Naive thymus-derived CD8-positive, alpha-beta T cell (primary cell): ENCODE measurements around the gene LRRC28. TPM values are rescaled to one million over a fixed set of nuclear protein-coding genes. Genes with fewer than 3 reads are reported as not detected.

Experiments used
- ATAC-seq, 2 donors: fragments of 150-1000 bp; cut with Tn5 transposase in 1 of 2; sonication (Bioruptor Pico), chemical (Tn5 transposase) in 1 of 2; 1 replicate in 1 of 2; 2 replicates in 1 of 2; pipeline ENCODE4 v1.10.0; 2021; ENCODE audit warnings: mild to moderate bottlenecking in 2 of 2, moderate library complexity in 2 of 2
- POLR2A ChIA-PET: fragments of 350-600 bp; sonication (Branson Sonifier 250); formaldehyde crosslinking; loops from one replicate; lab custom pipeline; 2021; ENCODE audit warnings: antibody characterized with exemption; lab: Charles Lee
- DNase-seq, 10 donors: peaks; one replicate each; pipeline versions ENCODE4 v3.0.0 to v3.0.0-alpha.2; 2020 to 2022
- H3K27ac Mint-ChIP-seq, 10 donors: one replicate each; pipeline ENCODE4 v1.8.0; 2020 to 2022; ENCODE audit warnings: mild to moderate bottlenecking in 10 of 10, mixed read lengths in 10 of 10, moderate library complexity in 4 of 10, inconsistent platforms in 1 of 10
- H3K27me3 Mint-ChIP-seq, 5 donors: one replicate each; pipeline ENCODE4 v1.8.0; 2021 to 2022; ENCODE audit warnings: mixed read lengths in 5 of 5
- H3K36me3 Mint-ChIP-seq, 3 donors: one replicate each; pipeline ENCODE4 v1.8.0; 2020 to 2022; ENCODE audit warnings: mixed read lengths in 3 of 3, mild to moderate bottlenecking in 2 of 3, inconsistent platforms in 1 of 3
- H3K4me1 Mint-ChIP-seq, 4 donors: one replicate each; pipeline ENCODE4 v1.8.0; 2021 to 2022; ENCODE audit warnings: mixed read lengths in 4 of 4
- H3K4me3 Mint-ChIP-seq, 10 donors: one replicate each; pipeline ENCODE4 v1.8.0; 2020 to 2022; ENCODE audit warnings: mild to moderate bottlenecking in 10 of 10, mixed read lengths in 10 of 10, moderate library complexity in 6 of 10, inconsistent platforms in 1 of 10
- H3K9me3 Mint-ChIP-seq, 9 donors: one replicate each; pipeline ENCODE4 v1.8.0; 2020 to 2022; ENCODE audit warnings: mixed read lengths in 9 of 9, mild to moderate bottlenecking in 3 of 9, inconsistent platforms in 1 of 9, moderate library complexity in 1 of 9
- polyA plus RNA-seq, 3 donors: library from polyadenylated mRNA; unstranded; fragments of 300-500 nt; fragmentation: Illumina TruSeq; gene quantifications; one replicate each; pipeline ENCODE4 v1.2.3, GENCODE V29; 2021
- total RNA-seq, 8 experiments: library from RNA in 2 of 8; stranded (reverse) in 2 of 8; gene quantifications; one replicate each; pipeline ENCODE4 v1.2.3 and lab custom pipeline; 2021 to 2026

LRRC28 gene
- total and polyA plus RNA-seq, 5 experiments from 2014 or later, result 14.9 to 21.4 (median 16.7) TPM

GRCh38 chr15:99315636-99316035, 64.4 kb downstream of the LRRC28 start:
- Mint-ChIP-seq H3K27me3 (no peaks in the 10 kb centered on the region), H3K27ac (no peak overlapping the region), H3K4me3 (no peak overlapping the region), H3K36me3 (peaks cover 8 to 26% (median 10%) of the 10 kb centered on the region in 3 donors), H3K9me3 (peaks cover 2 to 15% (median 11%) of the 10 kb centered on the region in 9 donors), H3K4me1 (no peaks in the 10 kb centered on the region)
- POLR2A ChIA-PET, result no interaction called here
- no peak for DNase-seq
- no peak for ATAC-seq

- Mint-ChIP-seq H3K9me3 (no peaks in the 10 kb centered on the region), H3K27ac (no peak overlapping the region), H3K27me3 (no peaks in the 10 kb centered on the region), H3K4me1 (peaks cover 0 to 8% (median 1%) of the 10 kb centered on the region in 4 donors), H3K4me3 (no peak overlapping the region), H3K36me3 (peaks cover 0 to under 1% (median under 1%) of the 10 kb centered on the region in 3 donors)
- ATAC-seq (no peak), DNase-seq (no peak)
- POLR2A ChIA-PET, result no interaction called here
Measured at GRCh38 chr15:99320374-99321215, 69.3 kb downstream of the LRRC28 start.

- DNase-seq, result no peak
- H3K4me3 Mint-ChIP-seq, result no peak overlapping the region
- peaks cover 0 to 8% (median 1%) of the 10 kb centered on the region in 4 donors for H3K4me1 Mint-ChIP-seq
Measured at GRCh38 chr15:99321468-99321867, 70.2 kb downstream of the LRRC28 start.

GRCh38 chr15:99322643-99323405, 71.5 kb downstream of the LRRC28 start:
- H3K36me3 Mint-ChIP-seq, result no peaks in the 10 kb centered on the region
- no peaks in the 10 kb centered on the region for H3K9me3 Mint-ChIP-seq
- H3K27ac Mint-ChIP-seq, result no peak overlapping the region
- H3K4me1 Mint-ChIP-seq, result peaks cover 0 to 8% (median 1%) of the 10 kb centered on the region in 4 donors
- H3K27me3 Mint-ChIP-seq, result no peaks in the 10 kb centered on the region
- no peak overlapping the region for H3K4me3 Mint-ChIP-seq
- DNase-seq, result no peak
- POLR2A ChIA-PET, result no interaction called here
- no peak for ATAC-seq

More at GRCh38 chr15:99321468-99321867, 70.2 kb downstream of the LRRC28 start:
- Mint-ChIP-seq H3K9me3 (no peaks in the 10 kb centered on the region), H3K27me3 (no peaks in the 10 kb centered on the region), H3K36me3 (no peaks in the 10 kb centered on the region), H3K27ac (no peak overlapping the region)
- ATAC-seq, result no peak
- POLR2A ChIA-PET, result interaction anchor here (0.5 kb wide), 1 partner anchor 221 kb away, joined by 3 read pairs; no protein-coding TSS in a partner anchor

GRCh38 chr15:99324082-99324620, 72.9 kb downstream of the LRRC28 start:
- Mint-ChIP-seq H3K4me3 (no peak overlapping the region), H3K9me3 (no peaks in the 10 kb centered on the region), H3K36me3 (peaks cover 0 to 2% (median 0%) of the 10 kb centered on the region in 3 donors), H3K4me1 (peaks cover 0 to 8% (median 1%) of the 10 kb centered on the region in 4 donors), H3K27me3 (no peaks in the 10 kb centered on the region), H3K27ac (no peak overlapping the region)
- DNase-seq (no peak), ATAC-seq (no peak)
- POLR2A ChIA-PET, result no interaction called here

GRCh38 chr15:99324700-99325099, 73.4 kb downstream of the LRRC28 start:
- peaks cover 0 to 8% (median 1%) of the 10 kb centered on the region in 4 donors for H3K4me1 Mint-ChIP-seq
- no peak overlapping the region for H3K27ac Mint-ChIP-seq
- peaks cover 0 to 2% (median 0%) of the 10 kb centered on the region in 3 donors for H3K36me3 Mint-ChIP-seq
- H3K9me3 Mint-ChIP-seq, result no peaks in the 10 kb centered on the region
- no peak for DNase-seq
- POLR2A ChIA-PET, result no interaction called here
- no peak for ATAC-seq
- no peak overlapping the region for H3K4me3 Mint-ChIP-seq
- no peaks in the 10 kb centered on the region for H3K27me3 Mint-ChIP-seq

- peaks cover 0 to 2% (median 0%) of the 10 kb centered on the region in 3 donors for H3K36me3 Mint-ChIP-seq
- no peak for ATAC-seq
- no peak overlapping the region for H3K4me3 Mint-ChIP-seq
- no peaks in the 10 kb centered on the region for H3K27me3 Mint-ChIP-seq
- no peak overlapping the region for H3K27ac Mint-ChIP-seq
- H3K4me1 Mint-ChIP-seq, result peaks cover 0 to 8% (median 1%) of the 10 kb centered on the region in 4 donors
- no peaks in the 10 kb centered on the region for H3K9me3 Mint-ChIP-seq
- POLR2A ChIA-PET, result no interaction called here
- no peak for DNase-seq
Measured at GRCh38 chr15:99326235-99326634, 75.0 kb downstream of the LRRC28 start.

GRCh38 chr15:99328106-99329072, 77.1 kb downstream of the LRRC28 start:
- no peaks in the 10 kb centered on the region for H3K9me3 Mint-ChIP-seq
- peaks cover 0 to 2% (median 0%) of the 10 kb centered on the region in 3 donors for H3K36me3 Mint-ChIP-seq
- ATAC-seq (no peak), DNase-seq (no peak)
- POLR2A ChIA-PET, result no interaction called here
- no peak overlapping the region for H3K4me3 Mint-ChIP-seq
- H3K27me3 Mint-ChIP-seq, result no peaks in the 10 kb centered on the region
- peaks cover 0 to 8% (median 2%) of the 10 kb centered on the region in 4 donors for H3K4me1 Mint-ChIP-seq
- no peak overlapping the region for H3K27ac Mint-ChIP-seq

GRCh38 chr15:99331381-99331780, 80.1 kb downstream of the LRRC28 start:
- POLR2A ChIA-PET, result no interaction called here

GRCh38 chr15:99333413-99333812, 82.1 kb downstream of the LRRC28 start:
- DNase-seq (no peak), ATAC-seq (no peak)
- Mint-ChIP-seq H3K4me3 (no peak overlapping the region), H3K4me1 (peaks cover 0 to 3% (median 0%) of the 10 kb centered on the region in 4 donors), H3K27ac (no peak overlapping the region), H3K9me3 (no peaks in the 10 kb centered on the region), H3K27me3 (no peaks in the 10 kb centered on the region), H3K36me3 (peaks cover 0 to 10% (median 8%) of the 10 kb centered on the region in 3 donors)
- POLR2A ChIA-PET, result no interaction called here

More at GRCh38 chr15:99331381-99331780, 80.1 kb downstream of the LRRC28 start:
- ATAC-seq (no peak), DNase-seq (no peak)
- H3K36me3 Mint-ChIP-seq, result peaks cover 0 to 6% (median 4%) of the 10 kb centered on the region in 3 donors
- H3K4me1 Mint-ChIP-seq, result peaks cover 0 to 1% (median 0%) of the 10 kb centered on the region in 4 donors
- H3K9me3 Mint-ChIP-seq, result no peaks in the 10 kb centered on the region
- no peak overlapping the region for H3K27ac Mint-ChIP-seq
- H3K4me3 Mint-ChIP-seq, result no peak overlapping the region
- H3K27me3 Mint-ChIP-seq, result no peaks in the 10 kb centered on the region

- H3K27me3 Mint-ChIP-seq, result no peaks in the 10 kb centered on the region
- H3K27ac Mint-ChIP-seq, result no peak overlapping the region
- ATAC-seq (no peak), DNase-seq (no peak)
- peaks cover 0 to 11% (median 10%) of the 10 kb centered on the region in 3 donors for H3K36me3 Mint-ChIP-seq
- POLR2A ChIA-PET, result no interaction called here
- H3K4me3 Mint-ChIP-seq, result no peak overlapping the region
- no peaks in the 10 kb centered on the region for H3K9me3 Mint-ChIP-seq
- H3K4me1 Mint-ChIP-seq, result peaks cover 0 to 3% (median 0%) of the 10 kb centered on the region in 4 donors
Measured at GRCh38 chr15:99333981-99334380, 82.7 kb downstream of the LRRC28 start.

GRCh38 chr15:99335508-99335907, 84.2 kb downstream of the LRRC28 start:
- Mint-ChIP-seq H3K4me3 (no peak overlapping the region), H3K27me3 (no peaks in the 10 kb centered on the region), H3K27ac (no peak overlapping the region), H3K9me3 (no peaks in the 10 kb centered on the region), H3K4me1 (peaks cover 0 to 3% (median 0%) of the 10 kb centered on the region in 4 donors), H3K36me3 (peaks cover 0 to 11% (median 10%) of the 10 kb centered on the region in 3 donors)
- no peak for DNase-seq
- POLR2A ChIA-PET, result interaction anchor here (0.6 to 0.7 kb wide), 2 partner anchors 45 to 143 kb away, joined by 3 to 4 read pairs; no protein-coding TSS in a partner anchor
- no peak for ATAC-seq
